NCI-H1417 treated with DMSO at 0.1 percent for 48 hours (cell line): ENCODE results near the gene PHC3.

ENCODE experiments used
- DNase-seq: peaks from one replicate; lab custom pipeline; 2025; lab: John Stamatoyannopoulos, UW

Gene PHC3

DNA sequence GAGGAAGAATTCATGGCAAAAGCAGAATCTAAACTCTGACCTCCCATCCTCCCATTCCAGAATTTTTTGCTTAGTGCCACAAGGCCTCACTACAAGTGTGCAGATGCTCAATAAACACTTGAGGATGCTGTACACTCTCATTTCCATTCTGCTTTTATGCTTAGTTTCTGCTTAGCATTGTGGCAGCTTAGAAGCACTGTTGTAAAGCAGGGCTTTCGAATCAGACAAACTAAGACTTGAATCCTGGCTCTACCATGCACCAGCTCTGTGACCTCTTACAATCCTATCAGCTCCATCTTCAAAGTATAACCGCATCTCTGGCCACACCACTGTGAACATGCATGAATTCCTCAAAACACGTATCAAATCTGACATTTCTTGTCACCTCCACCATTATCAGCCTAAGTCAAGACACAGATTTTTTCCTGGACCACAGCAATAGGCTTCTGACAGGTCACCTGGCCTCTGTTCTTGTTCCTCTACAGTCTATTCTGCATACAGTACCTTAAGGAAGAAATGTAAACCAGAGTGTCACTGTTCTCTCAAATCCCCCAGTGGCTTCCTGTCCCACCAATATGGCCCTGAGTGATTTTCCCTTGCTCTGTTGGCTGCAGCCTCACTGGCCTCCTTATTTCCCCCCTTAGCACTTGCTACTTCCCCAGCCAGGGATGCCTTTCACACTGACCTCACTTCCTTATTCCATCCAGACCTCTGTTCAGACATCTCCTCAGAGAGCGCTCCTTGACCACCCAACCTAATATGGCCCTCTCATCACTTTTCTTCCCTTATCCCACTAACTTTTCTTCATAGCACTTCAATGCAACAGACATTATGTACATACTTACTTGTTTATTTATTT lies 8.1 kb upstream of the PHC3 start:
- no peak for DNase-seq

DNA sequence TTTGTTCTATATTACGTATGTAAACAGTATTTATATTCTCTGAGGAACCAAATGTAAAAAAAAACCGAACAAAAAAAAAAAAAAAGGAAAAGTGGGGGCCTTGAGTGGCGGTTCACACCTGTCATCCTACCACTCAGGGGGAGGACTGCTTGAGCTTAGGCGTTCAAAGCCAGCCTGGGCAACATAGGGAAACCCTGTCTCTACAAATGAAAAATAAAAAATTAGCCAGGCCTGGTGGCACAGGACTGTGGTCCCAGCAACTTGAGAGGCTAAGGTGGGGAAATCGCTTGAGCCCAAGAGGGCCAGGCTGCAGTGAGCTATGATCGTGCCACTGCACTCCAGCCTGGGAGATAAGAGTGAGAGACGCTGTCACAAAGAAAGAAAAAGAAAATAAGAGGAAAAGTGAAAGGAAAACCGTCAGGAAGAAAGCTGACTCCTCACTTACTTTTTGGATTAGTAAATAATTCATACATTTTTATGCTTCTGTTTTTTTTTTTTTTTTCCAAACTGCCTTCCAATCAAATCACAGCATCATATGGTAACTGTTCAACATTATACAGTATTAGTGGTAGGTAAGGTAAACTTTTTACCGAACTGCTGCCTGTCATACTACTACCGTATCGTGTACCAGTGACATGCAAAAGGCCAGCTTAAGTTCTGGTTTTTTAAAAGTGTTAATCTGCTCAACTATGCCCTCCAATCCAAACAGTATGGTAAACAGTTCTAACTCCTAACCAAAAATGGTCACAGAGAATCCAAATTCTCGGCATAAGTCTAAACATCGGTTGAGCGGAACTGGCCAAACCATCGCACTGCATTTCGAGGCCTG lies 1.2 kb downstream of the PHC3 start:
- DNase-seq = no peak

DNA sequence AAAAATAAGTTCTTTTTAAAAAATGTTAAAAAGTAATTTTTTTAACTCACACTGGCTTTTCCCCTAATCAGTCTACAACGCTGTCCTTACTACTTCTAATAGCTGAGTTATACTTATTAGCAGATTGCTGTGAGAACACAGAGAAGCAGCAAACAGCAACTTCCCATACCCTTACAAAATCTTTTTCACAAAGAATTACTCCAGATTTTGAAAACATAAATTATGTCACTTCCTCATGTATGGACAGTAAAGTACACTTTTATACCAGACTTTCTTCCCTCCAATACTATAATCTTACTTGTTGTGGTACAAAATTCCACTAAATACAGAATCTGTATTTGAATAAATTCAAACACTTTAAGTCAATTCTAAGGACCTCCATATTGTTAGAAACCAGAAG lies 2.1 kb downstream of the PHC3 start:
- DNase-seq = no peak

DNA sequence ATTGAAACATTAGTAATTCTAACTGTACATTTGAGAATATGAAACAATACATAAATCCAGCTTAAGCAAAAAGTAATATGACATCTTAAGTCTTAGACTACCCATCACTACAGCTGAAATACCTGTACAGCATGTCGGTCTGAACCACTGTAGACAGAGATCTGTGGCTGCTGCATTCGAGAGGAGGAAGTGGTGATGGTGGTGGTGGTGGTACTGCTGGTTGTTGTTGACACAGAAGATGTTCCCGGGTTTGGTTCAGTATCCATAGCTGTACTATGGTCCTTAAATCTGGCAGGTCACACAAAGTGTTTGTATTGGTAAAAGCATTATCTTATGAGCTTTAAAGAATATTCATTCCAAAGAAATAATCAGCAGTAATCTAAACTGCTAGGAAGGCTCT lies 2.9 kb downstream of the PHC3 start:
- DNase-seq = no peak

DNA sequence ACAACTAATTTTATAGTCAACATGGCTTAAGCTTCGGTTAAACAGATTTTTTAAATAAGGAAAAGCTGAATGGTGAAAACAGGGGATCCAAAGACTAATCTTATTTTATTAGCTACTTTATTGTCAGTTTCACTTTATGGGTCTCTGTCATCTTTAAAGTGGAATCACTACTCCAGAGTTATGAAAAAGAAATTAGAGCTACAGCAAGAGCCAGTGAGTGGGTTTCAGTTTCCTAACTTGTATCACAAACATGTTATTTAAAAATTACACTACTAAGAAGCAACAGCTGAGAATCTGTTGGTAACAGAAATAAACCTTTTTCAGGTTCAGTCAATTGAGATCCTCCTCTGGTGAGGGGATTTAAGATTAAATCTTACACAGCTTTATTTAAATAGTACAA lies 10.0 kb downstream of the PHC3 start:
- DNase-seq = no peak

DNA sequence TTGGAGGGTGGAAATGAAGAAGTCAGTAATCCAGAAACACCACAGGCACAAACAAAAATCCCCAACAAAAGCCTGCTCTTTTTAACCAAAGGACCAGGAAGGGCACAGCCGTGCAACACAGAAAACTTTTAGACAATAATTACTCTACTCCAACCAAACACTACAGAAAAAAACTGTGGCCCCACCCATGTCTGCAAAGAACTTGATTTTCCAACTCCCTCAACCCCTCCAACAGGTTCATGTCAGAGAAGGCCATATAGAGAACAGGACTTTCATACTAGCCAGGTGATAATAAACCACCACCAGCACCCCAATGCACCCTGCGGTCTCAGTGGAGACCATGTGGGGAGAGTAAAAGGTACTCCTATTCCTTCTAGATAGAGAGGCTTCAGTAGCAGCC lies 16.8 kb downstream of the PHC3 start:
- DNase-seq = no peak

DNA sequence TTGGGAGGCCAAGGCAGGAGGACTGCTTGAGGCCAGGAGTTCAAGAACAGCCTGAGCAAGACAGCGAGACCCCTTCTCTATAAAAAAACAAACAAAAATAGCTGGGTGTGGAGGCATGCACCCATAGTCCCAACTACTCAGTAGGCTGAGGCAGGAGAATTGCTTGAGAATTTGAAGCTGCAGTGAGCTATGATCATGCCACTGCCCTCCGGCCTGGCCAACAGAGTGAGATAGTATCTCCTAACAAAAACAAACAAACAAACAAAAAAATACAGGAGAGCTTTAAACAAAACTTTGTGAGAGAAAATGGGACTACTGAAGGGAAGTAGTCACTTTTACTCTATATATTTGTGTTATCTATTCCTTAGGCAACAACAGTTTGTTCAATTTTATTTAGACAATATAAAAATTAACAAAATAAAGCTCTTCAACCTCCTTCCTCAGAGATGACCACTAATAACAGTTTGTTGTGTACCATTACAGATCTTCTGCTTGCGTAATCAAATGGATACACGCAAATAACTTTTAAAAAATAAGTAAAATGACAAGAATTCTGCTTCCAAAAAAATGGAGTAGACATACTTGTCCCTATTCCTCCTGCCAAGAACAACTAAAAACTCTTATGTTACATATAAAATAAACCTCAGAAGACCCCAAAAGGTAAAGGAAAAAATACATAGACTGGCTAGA lies 17.4 kb downstream of the PHC3 start:
- no peak for DNase-seq

DNA sequence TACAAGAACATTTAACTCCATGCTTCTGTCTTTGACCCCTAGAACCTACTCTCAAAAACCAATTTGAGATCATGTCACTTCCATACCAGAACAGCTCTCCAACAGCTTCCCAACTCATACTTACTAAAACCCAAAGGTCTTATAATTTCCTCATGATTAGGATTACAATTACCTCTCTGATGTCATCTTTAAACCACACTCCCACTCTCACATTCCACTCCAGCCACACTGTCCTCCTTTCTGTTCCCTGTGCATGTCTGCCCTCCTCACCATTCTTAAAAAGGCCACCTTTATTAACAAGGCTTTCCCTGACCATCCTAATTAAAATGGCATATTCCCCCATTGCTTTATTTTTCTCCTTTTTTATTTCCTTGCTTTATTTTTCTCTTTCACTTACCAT lies 18.9 kb downstream of the PHC3 start:
- no peak for DNase-seq

DNA sequence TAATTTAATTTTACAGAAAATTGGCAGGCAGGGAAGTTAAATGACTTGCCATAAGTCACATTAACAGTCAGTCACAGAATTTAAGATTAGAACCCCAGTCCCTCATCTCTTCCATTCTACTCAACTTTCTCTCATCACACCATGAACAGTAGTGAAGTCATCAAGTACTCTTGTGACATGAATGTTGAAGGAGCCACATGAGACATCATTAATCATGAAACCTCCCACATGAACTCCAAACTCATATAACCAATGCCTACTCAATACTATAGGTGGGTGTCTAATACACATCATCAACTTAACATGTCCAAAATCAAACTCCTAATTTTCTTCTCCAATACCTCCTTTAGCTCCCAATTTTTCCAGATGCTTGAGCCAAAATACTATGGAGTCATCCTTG lies 19.5 kb downstream of the PHC3 start:
- no peak for DNase-seq

DNA sequence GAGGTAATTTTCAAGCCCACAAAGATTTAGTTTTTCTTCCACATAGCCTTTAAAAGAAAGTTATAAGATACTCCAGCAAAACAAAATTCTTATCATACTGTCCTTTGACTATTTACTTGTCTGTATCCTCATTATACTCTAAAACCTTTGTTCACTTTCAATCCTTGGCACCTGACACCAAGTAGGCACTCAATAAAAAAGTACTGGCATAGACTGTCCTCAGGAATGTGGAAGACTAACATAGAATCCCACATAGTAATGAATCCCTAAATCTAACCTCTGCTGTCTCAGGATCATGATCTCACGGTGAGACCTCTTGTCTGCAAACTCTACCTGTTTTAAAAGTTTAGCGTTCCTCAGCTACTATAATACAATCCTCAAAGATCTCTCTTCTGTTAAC lies 21.6 kb downstream of the PHC3 start:
- no peak for DNase-seq

DNA sequence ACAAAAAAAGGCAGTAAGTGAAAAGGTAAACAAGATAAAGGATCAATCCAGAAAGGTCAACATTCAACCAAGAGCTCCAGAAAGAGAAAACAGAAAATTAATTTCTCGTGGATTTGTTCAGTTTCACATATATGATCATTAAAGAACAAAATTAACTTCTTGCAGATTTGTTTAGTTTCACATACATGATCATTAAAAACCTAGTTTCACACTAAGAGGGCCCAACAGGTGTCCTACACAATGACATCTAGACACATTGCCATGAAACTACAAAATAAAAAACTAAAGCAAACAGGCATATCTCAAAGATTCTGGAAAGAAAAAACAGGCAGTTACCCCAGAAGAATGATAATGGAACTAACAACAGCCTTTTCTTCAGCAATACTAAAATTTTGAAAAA lies 22.1 kb downstream of the PHC3 start:
- no peak for DNase-seq

DNA sequence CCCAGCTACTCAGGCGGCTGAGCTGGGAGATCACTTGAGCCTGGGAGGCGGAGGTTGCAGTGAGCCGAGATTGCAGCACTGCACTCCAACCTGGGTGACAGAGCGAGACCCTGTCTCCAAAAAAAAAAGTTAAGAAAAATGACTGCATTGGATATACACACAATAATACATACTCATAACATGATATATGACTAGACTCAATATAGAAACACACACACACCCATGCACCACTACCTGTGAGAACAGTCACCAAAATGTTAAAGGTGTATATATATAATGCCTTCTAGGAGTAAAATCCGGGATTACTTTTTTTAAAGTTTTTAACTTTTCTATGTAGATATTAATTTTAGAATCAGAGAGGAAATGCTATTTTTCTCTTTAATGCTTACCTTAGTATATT lies 25.9 kb downstream of the PHC3 start:
- no peak for DNase-seq

DNA sequence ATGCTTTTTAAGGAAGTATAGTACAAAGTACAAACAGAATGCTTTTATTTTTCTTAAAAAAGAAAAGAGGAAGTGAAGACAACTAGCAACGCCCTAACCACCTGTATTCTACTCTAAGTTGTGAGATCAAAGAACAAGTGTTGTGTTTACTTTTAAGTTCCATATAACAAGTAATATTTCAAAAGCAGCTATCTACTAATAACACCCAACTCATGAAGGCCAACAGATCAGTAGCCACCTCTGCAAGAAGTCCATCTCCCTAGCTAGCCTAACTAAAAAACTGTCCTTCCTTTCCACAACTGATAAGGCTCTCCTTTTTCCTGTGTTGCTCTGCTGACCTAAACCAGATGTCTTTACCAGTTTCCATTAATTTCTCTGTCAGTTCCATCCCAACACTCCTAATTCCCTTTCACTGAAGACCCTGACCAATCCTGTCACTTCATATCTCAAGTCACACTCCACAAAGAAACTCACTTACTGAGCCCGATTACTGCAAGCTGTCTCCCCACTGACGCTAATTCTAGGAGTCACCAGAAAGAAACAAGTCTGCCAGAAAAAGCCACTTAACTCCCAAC lies 26.9 kb downstream of the PHC3 start:
- DNase-seq = no peak

DNA sequence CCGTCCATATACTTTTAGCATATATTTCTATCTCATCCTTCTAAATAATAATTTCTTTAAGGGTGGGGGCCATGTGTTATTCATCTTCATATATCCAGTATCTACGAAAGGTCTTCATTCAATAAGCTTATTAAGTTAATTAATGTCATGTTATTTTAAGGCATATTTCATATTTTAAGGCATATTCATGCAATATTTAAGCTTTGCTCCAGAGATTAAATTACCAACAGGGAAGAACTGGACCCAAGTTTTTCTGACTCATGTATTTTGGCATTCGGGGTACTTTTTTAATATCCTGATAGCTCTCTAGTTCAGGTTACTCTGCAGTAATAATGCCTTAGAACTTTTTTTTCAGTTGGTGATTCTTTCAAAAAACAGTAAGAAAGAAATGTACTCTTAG lies 27.4 kb downstream of the PHC3 start:
- no peak for DNase-seq

DNA sequence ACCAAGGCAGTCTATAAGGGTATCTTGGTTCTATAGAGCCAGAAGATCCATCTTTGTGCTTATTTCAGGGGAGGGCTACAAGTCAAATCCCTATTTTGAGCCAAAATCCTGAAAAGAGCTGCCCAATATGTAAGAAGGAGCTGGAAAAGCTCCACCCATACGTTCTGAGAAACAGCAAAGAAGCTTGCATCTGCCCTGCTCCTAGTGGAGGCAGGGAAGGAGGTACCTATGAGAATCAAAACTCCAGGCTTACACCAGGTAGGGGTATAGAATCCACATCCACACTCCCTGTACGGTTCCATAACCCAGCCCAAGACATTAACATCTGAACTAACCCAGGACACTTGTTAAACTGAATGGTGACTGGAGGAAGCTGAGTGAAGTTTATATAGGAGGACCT lies 30.0 kb downstream of the PHC3 start:
- DNase-seq = no peak

DNA sequence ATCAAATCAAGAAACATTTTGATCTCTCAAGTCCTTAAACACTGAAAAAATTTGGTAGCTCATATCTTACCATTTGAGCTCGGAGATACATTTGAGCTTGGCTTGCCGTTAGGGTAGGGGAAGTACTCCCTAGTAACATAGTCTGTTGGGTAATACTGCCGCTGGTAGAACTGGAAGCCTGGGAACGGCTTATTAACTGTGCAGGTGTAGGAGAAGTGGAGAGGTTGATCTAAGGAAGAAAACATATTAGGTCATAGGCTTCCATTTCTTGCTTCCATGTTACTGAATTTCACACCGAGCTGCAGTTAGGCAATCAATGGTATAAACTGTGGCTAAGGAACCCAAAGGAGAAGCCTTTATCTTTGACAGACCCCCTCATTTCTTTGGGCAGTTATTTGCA lies 32.5 kb downstream of the PHC3 start:
- no peak for DNase-seq

DNA sequence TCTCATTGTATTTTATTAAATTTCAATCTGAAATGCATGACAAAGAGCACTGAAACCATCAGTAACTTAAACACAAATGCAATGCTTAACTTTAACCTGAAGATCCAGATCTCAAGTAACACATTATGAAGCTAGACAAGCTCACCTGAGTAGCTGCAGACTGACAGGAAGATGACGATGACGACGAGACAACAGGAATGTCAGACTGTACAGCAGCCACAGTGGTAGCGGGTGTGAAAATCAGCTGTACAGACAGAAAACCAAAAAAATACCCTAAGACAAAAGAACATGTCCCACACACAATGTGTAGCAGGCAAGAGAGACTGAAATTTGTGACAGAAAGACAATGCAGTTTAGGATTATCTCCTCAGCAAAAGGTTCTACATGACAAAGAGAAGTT lies 36.3 kb downstream of the PHC3 start:
- no peak for DNase-seq

DNA sequence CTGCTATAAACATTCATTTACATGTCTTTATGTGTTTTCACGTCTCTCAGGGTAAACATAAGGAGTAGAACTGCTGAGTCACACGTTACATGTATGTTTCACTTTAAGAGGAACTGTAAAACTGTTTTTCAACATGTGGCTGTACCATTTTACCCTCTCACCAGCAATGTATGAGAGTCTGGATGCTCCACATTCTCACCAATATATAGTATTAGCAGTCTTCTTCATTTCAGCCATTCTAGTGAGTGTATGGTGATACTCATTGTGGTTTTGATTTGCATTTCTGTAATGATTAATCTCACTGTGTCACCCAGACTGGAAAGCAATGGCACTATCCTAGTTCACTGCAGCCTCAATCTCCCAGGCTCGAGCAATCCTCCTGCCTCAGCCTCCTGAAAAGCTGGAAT lies 37.1 kb downstream of the PHC3 start:
- no peak for DNase-seq

DNA sequence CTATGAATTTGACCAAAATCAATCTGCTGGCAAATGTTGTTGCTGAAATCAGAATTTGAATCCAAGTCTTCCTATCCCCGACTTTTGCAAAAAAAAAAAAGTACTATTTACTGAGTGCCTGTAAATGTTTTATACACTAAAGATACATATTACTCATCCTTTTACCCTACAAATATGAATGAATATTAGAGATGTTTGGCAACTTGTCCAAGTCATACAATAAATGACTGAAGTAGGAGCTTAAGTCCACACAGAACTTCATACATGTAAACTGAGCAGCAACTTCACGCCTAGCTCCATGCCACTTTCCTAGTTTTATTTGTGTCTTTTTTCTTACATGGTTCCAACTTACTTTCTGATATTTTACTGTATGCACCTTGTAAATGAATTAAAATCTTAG lies 39.2 kb downstream of the PHC3 start:
- DNase-seq = no peak

DNA sequence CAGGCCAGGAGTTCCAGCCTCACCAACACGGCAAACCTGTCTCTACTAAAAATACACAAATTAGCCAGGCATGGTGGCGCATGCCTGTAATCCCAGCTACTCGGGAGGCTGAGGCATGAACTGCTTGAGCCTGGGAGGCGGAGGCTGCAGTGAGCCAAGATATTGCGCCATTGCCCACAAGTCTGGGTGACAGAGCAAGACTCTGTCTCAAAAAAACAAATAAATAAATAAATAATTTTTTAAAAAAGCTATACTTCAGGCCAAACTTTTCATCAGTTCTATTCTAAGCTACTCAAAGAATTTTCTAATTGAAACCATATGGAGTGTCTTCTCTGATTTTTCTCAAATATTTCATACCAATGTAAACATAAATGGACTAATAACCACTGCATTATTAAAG lies 43.5 kb downstream of the PHC3 start:
- no peak for DNase-seq

DNA sequence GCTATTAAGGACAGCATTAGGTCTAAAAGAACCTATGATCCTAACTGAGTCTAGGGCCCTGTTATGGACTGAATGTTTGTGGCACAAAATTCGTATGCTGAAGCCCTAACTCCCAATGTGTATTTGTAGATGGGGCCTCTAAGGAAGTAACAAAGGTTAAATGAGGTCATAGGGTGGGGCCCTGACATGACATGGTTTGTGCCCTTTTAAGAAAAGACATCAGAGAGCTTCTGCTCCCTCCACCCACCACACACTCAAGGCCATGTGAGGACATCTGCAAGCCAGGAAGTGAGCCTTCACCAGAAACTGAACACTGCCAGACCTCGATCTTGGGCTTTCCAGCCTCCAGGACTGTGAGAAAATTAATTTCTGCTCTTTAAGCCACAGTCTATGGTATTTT lies 49.2 kb downstream of the PHC3 start:
- no peak for DNase-seq

DNA sequence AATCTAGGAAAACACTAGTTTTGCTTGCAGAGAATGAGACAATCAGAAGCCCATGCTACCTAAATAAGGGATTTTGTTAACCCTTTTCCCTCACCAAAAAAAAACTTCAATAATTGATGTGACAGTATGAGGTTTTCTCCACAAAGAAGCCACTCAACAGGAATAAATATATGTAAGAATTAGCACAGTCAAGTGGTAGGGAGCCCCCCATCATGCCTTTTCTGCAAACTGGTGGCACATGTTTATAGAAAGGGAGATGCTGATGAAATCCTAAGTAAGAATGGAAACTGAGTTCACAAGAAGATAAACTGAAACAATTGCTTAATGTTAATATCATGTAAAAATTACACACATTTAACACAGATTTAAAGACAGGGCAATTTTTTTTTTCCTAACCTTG lies 51.0 kb downstream of the PHC3 start:
- no peak for DNase-seq
